ENCODE measurements around the gene C1orf116. TPM values are rescaled to one million over a fixed set of nuclear protein-coding genes. Genes with fewer than 3 reads are reported as not detected.

The C1orf116 gene
- total RNA-seq (2022; extraction: Qiagen RNA extraction; ENCODE audit: low read depth): 3.1 to 4.5 TPM (median 3.7 TPM) in 5 replicates

GRCh38 chr1:207032528-207033017, at the start of gene C1orf116:
Gene C1orf116, minus strand, starts transcription at chr1:207032756. Its CDS starts 5,158 bp downstream, at chr1:207027598.

GRCh38 chr1:207052911-207053769, 20.6 kb upstream of the C1orf116 start, which contains the start of gene PFKFB2:
Gene PFKFB2, plus strand, starts transcription at chr1:207053275. Its CDS starts 1,443 bp downstream, at chr1:207054718.

GRCh38 chr1:207051191-207051943, 18.8 kb upstream of the C1orf116 start, which contains the start of gene YOD1:
Gene YOD1, minus strand, starts transcription at chr1:207051208. Its CDS starts 178 bp downstream, at chr1:207051030.

GRCh38 chr1:206970446-206970845, 62.1 kb downstream of the C1orf116 start, which contains the start of gene FCAMR:
Gene FCAMR, minus strand, starts transcription at chr1:206970460. Its CDS starts 335 bp downstream, at chr1:206970125.

Other genes with a start within 250 kb of the C1orf116 start
- gene IL20, start 167.1 kb downstream of the C1orf116 start, total RNA-seq (2022; extraction: Qiagen RNA extraction; ENCODE audit: low read depth): not detected in 5 replicates
- 0.17 to 0.35 TPM (median 0.30 TPM) in 5 replicates for gene IL24, start 135.3 kb downstream of the C1orf116 start, total RNA-seq (2022; extraction: Qiagen RNA extraction; ENCODE audit: low read depth)
- gene FCMR, start 110.8 kb downstream of the C1orf116 start, total RNA-seq (2022; extraction: Qiagen RNA extraction; ENCODE audit: low read depth): 3.7 to 7.0 TPM (median 4.5 TPM) in 5 replicates
- not detected in 5 replicates for gene PIGR, start 86.3 kb downstream of the C1orf116 start, total RNA-seq (2022; extraction: Qiagen RNA extraction; ENCODE audit: low read depth)
- gene FCAMR, start 62.3 kb downstream of the C1orf116 start, total RNA-seq (2022; extraction: Qiagen RNA extraction; ENCODE audit: low read depth): not detected in 5 replicates
- gene YOD1, start 18.5 kb upstream of the C1orf116 start, total RNA-seq (2022; extraction: Qiagen RNA extraction; ENCODE audit: low read depth): 1.9 to 7.0 TPM (median 7.0 TPM) in 5 replicates
- 5.3 to 6.7 TPM (median 6.2 TPM) in 5 replicates for gene PFKFB2, start 20.5 kb upstream of the C1orf116 start, total RNA-seq (2022; extraction: Qiagen RNA extraction; ENCODE audit: low read depth)
- 0.93 to 2.0 TPM (median 1.2 TPM) in 5 replicates for gene C4BPB, start 56.1 kb upstream of the C1orf116 start, total RNA-seq (2022; extraction: Qiagen RNA extraction; ENCODE audit: low read depth)
- 0.30 to 0.86 TPM (median 0.63 TPM) in 5 replicates for gene C4BPA, start 71.5 kb upstream of the C1orf116 start, total RNA-seq (2022; extraction: Qiagen RNA extraction; ENCODE audit: low read depth)

Measured in A549 treated with RU486 at 1 μM for 4 hours (cell line).